AG04449 (cell line): ENCODE data around the gene ABCD4.

Experiments used
- CTCF ChIA-PET: fragments of 350-600 bp; formaldehyde crosslinking; extraction: SDS; loops from one replicate; lab custom pipeline; 2021; ENCODE audit warnings: antibody characterized with exemption; lab: Yijun Ruan, JAX
- POLR2A ChIA-PET: fragments of 400-600, 350-600 bp; formaldehyde crosslinking; extraction: SDS; loops from one replicate; lab custom pipeline; 2020; ENCODE audit warnings: antibody characterized with exemption, inconsistent platforms; lab: Yijun Ruan, JAX
- DNase-seq: peaks from one replicate; pipeline ENCODE4 v3.0.0-alpha.2; 2010; ENCODE audit warnings: low read depth, low spot score
- H3K4me3 ChIP-seq: 2 replicates; pipeline ENCODE4 v1.5.1; 2011; ENCODE audit warnings: low read depth, mild to moderate bottlenecking, control low read depth, low read length
- TF ChIP-seq, protein P1 (sequence below): IDR thresholded peaks from one replicate; pipeline ENCODE4 v1.5.1; 2011; ENCODE audit warnings: mild to moderate bottlenecking, moderate library complexity, low read length, control low read depth, inconsistent platforms; ENCODE audit not compliant: insufficient read depth; ENCODE audit errors: missing control alignments

Gene ABCD4

GRCh38 chr14:74267588-74267987 lies 35.1 kb downstream of the ABCD4 start:
- TF ChIP-seq, protein P1, sequence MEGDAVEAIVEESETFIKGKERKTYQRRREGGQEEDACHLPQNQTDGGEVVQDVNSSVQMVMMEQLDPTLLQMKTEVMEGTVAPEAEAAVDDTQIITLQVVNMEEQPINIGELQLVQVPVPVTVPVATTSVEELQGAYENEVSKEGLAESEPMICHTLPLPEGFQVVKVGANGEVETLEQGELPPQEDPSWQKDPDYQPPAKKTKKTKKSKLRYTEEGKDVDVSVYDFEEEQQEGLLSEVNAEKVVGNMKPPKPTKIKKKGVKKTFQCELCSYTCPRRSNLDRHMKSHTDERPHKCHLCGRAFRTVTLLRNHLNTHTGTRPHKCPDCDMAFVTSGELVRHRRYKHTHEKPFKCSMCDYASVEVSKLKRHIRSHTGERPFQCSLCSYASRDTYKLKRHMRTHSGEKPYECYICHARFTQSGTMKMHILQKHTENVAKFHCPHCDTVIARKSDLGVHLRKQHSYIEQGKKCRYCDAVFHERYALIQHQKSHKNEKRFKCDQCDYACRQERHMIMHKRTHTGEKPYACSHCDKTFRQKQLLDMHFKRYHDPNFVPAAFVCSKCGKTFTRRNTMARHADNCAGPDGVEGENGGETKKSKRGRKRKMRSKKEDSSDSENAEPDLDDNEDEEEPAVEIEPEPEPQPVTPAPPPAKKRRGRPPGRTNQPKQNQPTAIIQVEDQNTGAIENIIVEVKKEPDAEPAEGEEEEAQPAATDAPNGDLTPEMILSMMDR: no peak
- POLR2A ChIA-PET: no interaction called here
- CTCF ChIA-PET: interaction anchor here (1.1 to 7.4 kb wide), 5 partner anchors 11 to 159 kb away, joined by 3 to 101 read pairs (median 6); no protein-coding TSS in a partner anchor

DNA sequence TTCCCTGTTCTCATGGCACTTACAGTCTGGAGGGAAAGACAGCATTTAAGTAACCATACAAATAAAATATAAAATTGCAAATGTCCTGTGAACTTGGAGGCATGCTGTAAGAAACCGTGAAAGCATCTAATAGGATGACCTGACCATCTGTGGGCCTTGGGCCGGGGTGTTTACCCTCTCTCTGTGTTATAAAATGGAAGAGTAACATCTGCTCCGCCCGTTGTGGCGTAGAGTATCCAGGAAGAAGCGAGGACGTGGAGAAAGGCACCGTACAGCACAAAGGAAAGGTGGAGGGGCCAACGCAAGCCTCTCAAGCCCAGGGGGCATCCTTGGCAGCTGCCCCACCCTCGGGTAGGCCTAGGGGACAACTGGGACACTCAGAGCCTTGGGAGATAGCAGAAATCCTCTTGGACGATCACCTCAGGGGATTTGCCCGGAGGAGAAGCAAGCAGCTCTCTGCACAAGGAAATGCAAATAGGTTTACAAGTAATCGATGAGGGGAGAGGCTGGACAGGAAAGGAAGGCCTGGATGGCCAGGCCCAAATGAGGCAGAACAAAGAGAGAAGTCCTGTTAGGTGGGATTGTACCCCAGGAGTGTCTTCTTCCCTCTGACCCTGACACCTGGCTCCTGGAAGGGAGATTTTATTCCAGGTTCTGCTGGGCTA lies 37.3 kb downstream of the ABCD4 start:
- H3K4me3 ChIP-seq: no peak overlapping the region
- ChIA-PET CTCF (interaction anchor here (0.9 to 7.4 kb wide), 2 partner anchors 9 to 14 kb away, joined by 3 to 101 read pairs; no protein-coding TSS in a partner anchor), POLR2A (no interaction called here)
- TF ChIP-seq, protein P1: no peak
- no peak for DNase-seq

More at GRCh38 chr14:74267588-74267987, 35.1 kb downstream of the ABCD4 start:
- H3K4me3 ChIP-seq: no peak overlapping the region
- DNase-seq: no peak

GRCh38 chr14:74263921-74264320 lies 38.8 kb downstream of the ABCD4 start:
- POLR2A ChIA-PET: no interaction called here
- DNase-seq: no peak
- TF ChIP-seq, protein P1: no peak
- CTCF ChIA-PET: interaction anchor here (0.7 to 1.6 kb wide), 6 partner anchors 9 to 151 kb away, joined by 3 to 11 read pairs (median 4); no protein-coding TSS in a partner anchor
- H3K4me3 ChIP-seq: no peak overlapping the region

DNA sequence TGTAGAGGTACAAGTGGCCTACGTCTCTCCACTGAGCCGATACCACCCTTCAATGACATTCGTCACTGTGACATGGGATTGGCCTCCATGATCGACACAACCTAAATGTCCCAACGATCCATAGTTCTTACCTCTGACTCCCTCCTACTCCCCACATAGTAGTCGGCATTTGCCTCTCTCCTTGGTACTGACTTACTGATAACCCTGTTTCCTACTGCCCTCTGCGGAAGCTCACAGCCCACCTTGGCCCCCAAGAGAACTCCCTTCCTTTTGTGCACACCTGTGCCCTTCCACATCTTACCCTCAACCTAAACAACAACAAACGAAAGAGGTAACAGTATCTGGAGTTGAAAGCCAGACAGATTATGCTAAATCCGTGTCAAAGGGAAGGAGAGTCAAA lies 39.6 kb downstream of the ABCD4 start:
- DNase-seq: no peak
- CTCF ChIA-PET: interaction anchor here (0.7 to 1.6 kb wide), 6 partner anchors 8 to 151 kb away, joined by 3 to 11 read pairs (median 4); no protein-coding TSS in a partner anchor
- TF ChIP-seq, protein P1: no peak
- POLR2A ChIA-PET: no interaction called here
- no peak overlapping the region for H3K4me3 ChIP-seq

DNA sequence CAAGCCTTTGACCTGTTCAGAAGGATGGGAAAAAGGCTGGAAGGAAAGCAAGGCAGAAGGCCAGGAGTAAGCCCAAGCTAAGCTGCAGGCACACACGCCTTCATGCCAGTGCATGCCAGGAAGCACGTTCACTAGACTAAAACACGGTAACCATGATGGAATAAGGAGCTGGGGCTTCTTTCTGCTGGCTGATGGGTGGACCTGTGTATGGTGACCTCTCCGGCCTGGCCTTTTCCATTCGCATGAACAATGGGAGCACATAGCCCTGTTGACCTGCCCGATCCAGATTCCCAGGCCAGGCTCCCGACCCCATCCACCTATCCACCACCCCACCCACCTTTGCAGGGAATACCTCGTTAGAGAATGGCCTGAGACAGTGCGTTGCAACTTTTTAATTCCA lies 40.7 kb downstream of the ABCD4 start:
- DNase-seq: no peak
- TF ChIP-seq, protein P1: no peak
- POLR2A ChIA-PET: no interaction called here
- CTCF ChIA-PET: interaction anchor here (0.7 kb wide), 1 partner anchor 9 kb away, joined by 3 read pairs; no protein-coding TSS in a partner anchor
- no peak overlapping the region for H3K4me3 ChIP-seq

DNA sequence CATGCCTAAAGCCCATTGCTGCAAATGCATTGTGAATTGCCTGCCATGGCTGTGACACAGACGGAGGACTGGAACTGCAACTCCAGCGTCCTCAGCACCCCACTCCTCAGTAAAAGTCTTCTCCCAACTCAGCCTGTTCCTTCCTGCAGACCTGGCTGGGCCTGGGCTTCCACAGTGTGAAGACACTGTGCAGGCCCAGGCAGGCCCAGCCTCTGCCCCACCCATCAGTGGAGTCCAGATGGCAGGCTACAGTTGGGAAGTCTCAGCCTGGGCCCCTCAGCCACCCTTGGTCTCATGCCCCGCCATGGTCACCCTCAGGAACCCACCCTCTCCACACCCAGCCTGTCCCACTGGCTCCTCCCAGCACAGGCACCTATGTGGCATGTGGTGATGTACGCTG lies 41.4 kb downstream of the ABCD4 start:
- POLR2A ChIA-PET: no interaction called here
- CTCF ChIA-PET: interaction anchor here (1.2 to 6.2 kb wide), 2 partner anchors 9 to 152 kb away, joined by 3 to 98 read pairs; no protein-coding TSS in a partner anchor
- TF ChIP-seq, protein P1: no peak
- H3K4me3 ChIP-seq: no peak overlapping the region
- DNase-seq: no peak
